ENCODE measurements around the gene ROBO3.
A peak's percentile ranks its signal among the peaks of the same experiment; 100 is the strongest.

ROBO3 gene

GRCh38 chr11:124886978-124887666 lies 21.9 kb downstream of the ROBO3 start:
- intact Hi-C loops (cut with DNase I) = no loop called here
- peak in 3 of 42 donors; percentile 2 to 19 (median 3) for DNase-seq

GRCh38 chr11:124887667-124888013 lies 22.4 kb downstream of the ROBO3 start:
- intact Hi-C loops (cut with DNase I) = no loop called here
- peak in 1 of 42 donors; percentile 5 for DNase-seq

- DNase-seq = peak in 4 of 42 donors; percentile 3 to 37 (median 11)
- intact Hi-C loops (cut with DNase I) = no loop called here
Observed at GRCh38 chr11:124889191-124890091, 24.2 kb downstream of the ROBO3 start.

- DNase-seq = no peak
- intact Hi-C loops (cut with DNase I) = no loop called here
Observed at GRCh38 chr11:124890151-124890550, 24.9 kb downstream of the ROBO3 start.

- peak in 5 of 42 donors; percentile 5 to 39 (median 17) for DNase-seq
- intact Hi-C loops (cut with DNase I) = no loop called here
Observed at GRCh38 chr11:124890683-124891372, 25.6 kb downstream of the ROBO3 start.

GRCh38 chr11:124891373-124891861 lies 26.2 kb downstream of the ROBO3 start:
- peak in 5 of 42 donors; percentile 5 to 42 (median 16) for DNase-seq

GRCh38 chr11:124892146-124892545 lies 26.9 kb downstream of the ROBO3 start:
- intact Hi-C loops (cut with DNase I) = no loop called here
- peak in 3 of 42 donors; percentile 2 to 30 (median 3) for DNase-seq

More at GRCh38 chr11:124891373-124891861, 26.2 kb downstream of the ROBO3 start:
- intact Hi-C loops (cut with DNase I) = no loop called here

- DNase-seq = peak in 9 of 42 donors; percentile 17 to 53 (median 35)
Observed at GRCh38 chr11:124892750-124893454, 27.7 kb downstream of the ROBO3 start.

GRCh38 chr11:124893781-124894401 lies 28.7 kb downstream of the ROBO3 start:
- intact Hi-C loops (cut with DNase I) = no loop called here
- DNase-seq = peak in 5 of 42 donors; percentile 4 to 36 (median 14)

More at GRCh38 chr11:124892750-124893454, 27.7 kb downstream of the ROBO3 start:
- intact Hi-C loops (cut with DNase I) = no loop called here

- intact Hi-C loops (cut with DNase I) = no loop called here
- peak in 4 of 42 donors; percentile 3 to 34 (median 6) for DNase-seq
Observed at GRCh38 chr11:124894606-124895430, 29.6 kb downstream of the ROBO3 start.

- intact Hi-C loops (cut with DNase I) = no loop called here
Observed at GRCh38 chr11:124895471-124895971, 30.3 kb downstream of the ROBO3 start.

GRCh38 chr11:124896071-124896750 lies 31.0 kb downstream of the ROBO3 start:
- DNase-seq = peak in 3 of 42 donors; percentile 0 to 27 (median 6)
- intact Hi-C loops (cut with DNase I) = no loop called here

More at GRCh38 chr11:124895471-124895971, 30.3 kb downstream of the ROBO3 start:
- peak in 3 of 42 donors; percentile 6 to 28 (median 8) for DNase-seq

- DNase-seq = peak in 5 of 42 donors; percentile 7 to 41 (median 20)
- intact Hi-C loops (cut with DNase I) = no loop called here
Observed at GRCh38 chr11:124896821-124897391, 31.7 kb downstream of the ROBO3 start.

GRCh38 chr11:124897674-124898262 lies 32.5 kb downstream of the ROBO3 start, which contains the start of gene ROBO4:
ROBO4 (minus strand) TSS chr11:124897865; CDS start chr11:124897795, 70 bp downstream.
- peak in 6 of 42 donors; percentile 24 to 46 (median 32) for DNase-seq
- intact Hi-C loops (cut with DNase I) = no loop called here

GRCh38 chr11:124898263-124898680 lies 33.0 kb downstream of the ROBO3 start:
- intact Hi-C loops (cut with DNase I) = no loop called here
- DNase-seq = peak in 4 of 42 donors; percentile 3 to 51 (median 17)

Data from head of caudate nucleus (tissue), 42 donors.